DMS114 treated with DMSO at 0.1 percent for 48 hours (cell line): ENCODE results near the gene CCDC177.

ENCODE experiments used
- DNase-seq: peaks from one replicate; lab custom pipeline; 2025; ENCODE audit not compliant: unreplicated experiment; lab: John Stamatoyannopoulos, UW

Gene CCDC177

DNA sequence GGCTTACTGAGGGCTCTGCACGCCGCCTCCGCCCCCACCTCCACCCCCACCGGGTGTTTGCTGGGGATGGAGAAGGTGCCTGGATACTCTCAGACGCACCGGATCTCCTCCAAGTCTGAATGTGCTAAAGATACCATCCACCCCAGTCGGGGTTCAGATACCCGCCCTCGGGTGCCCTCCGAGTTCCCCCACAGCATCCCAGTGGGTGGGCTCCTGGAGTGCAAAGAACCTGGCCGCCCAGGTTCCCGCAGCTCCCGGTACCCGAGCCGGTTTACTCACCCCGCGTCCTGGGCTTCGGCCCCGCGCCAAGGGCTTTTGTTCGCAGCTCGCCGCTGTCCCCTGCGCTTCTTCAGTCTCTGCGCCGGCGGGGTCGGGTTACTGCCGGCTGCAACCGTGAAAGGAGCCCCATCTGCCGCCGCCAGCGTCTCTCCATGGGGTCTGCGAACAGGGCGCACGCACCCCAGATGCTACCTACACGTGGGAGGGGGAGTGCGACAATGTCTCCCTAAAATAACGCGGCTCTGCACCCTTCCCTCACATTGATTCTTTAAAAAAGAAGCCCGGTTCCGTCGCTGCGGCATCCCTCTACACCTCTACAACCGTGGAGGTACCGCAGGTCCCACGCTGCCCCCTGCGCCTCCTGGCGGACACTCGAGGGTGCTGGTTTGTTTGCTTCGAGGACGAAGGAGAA is at the start of gene CCDC177:
CCDC177 (minus strand) TSS at position 609 of the 691 bp plus-strand sequence. CDS start 1,249 bp downstream, outside the sequence.
- DNase-seq = peak; percentile 9

DNA sequence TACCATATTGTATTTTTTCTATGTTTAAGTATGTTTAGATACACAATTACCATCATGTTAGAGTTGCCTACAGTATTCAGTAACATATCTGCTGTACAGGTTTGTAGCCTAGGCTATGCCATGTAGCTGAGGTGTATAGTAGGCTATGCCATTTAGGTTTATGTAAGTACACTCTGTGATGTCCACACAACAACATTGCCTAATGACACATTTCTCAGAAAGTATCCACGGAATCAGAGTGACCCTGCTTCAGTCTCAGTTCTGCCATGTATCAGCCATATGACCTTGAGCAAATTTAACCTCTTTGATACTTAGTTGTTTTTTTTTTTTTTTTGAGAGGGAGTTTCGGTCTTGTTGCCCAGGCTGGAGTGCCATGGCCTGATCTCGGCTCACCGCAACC is 49.5 kb upstream of the CCDC177 start:
- DNase-seq = no peak

DNA sequence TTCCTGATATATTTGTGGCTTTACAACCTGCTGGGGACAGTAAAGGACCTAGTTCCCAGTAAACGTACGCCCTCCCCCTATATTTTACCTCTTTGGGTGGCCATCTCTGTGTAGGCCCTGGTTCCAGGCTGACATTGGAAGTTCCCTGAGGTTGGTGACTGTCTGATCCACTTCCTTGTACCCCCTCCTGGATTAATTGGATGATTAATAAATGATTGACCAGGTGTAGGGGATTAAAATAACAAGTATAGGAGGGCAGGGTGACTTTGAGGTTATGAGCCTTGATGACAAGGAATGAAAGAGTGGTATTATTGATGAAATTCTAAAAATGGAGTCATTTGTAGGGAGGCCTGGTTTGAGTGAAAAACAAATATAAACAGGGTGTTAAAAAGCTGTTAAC is 46.3 kb upstream of the CCDC177 start:
- DNase-seq = no peak

DNA sequence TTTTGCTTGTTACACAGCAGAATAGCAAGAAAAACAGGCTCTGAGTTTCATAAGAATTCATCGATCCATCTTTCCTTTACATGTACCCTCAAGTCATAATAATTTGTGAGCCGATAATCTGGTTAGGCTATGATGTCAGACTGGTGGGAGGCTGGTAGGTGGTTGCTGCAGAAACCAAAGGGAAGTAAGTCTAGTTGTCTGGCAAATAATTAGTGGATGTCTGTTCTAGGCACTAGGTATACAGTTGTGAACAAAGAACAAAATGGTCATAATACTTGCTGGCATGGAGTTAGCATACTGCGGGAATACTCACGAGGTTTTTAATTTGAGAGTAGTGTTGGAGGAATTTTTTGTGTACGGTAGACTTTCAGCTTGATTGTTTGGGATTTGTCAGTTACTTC is 45.5 kb upstream of the CCDC177 start:
- DNase-seq = no peak

DNA sequence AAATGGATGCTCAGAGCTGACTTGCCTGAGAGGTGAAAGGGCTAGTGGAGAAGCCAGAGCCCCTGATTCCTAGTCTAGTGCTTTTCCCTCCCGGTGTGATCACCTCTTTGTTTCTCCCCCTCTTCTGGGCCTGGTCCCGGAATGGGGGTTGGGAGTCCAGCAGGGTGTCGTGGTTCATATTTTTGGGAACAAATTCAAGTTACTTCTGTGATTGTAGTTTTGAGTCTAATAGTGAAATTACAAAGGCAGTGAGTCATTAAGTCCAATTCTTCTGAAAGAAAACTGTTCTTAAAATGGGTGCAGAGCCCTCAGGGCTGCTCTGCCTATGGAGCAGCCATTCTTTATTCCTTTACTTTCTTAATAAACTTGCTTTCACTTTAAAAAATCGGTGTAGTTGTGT is 44.3 kb upstream of the CCDC177 start:
- no peak for DNase-seq

DNA sequence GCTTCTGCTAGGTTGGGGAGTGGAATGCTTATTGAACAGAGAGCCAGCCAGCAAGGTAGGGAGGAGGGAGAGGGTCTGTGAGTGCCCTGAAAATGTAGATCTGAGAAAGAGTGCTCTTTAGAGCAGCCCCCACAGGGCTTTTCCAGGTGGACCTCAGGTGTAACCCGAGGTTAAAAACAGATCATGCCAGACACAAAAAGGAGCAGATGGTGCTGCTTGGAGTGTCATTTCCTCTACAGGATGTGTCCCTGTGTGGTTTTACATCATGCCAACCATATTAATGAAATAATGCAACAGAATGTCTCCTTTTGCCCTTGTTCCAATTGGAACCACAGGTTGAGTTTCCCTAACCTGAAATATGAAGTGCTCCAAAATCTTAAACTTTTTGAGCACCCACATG is 43.1 kb upstream of the CCDC177 start:
- DNase-seq = no peak

DNA sequence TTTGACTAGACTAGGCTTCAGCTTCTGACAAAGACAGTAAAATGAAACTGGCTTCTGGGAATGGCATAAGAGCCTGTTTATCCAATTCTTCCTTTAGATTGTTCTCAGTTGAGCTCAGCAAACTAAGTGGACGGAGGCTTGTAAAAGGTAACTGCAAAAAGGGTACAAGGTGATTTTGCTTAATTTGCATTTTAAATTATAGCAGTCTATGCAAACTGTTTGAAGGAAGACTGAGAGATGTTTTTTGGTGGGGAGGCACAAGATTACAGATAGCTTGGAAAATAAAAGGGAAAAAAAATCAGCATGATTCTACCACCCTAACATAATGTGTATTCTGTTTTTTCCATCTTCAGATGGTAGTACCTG is 41.7 kb upstream of the CCDC177 start:
- DNase-seq = no peak

DNA sequence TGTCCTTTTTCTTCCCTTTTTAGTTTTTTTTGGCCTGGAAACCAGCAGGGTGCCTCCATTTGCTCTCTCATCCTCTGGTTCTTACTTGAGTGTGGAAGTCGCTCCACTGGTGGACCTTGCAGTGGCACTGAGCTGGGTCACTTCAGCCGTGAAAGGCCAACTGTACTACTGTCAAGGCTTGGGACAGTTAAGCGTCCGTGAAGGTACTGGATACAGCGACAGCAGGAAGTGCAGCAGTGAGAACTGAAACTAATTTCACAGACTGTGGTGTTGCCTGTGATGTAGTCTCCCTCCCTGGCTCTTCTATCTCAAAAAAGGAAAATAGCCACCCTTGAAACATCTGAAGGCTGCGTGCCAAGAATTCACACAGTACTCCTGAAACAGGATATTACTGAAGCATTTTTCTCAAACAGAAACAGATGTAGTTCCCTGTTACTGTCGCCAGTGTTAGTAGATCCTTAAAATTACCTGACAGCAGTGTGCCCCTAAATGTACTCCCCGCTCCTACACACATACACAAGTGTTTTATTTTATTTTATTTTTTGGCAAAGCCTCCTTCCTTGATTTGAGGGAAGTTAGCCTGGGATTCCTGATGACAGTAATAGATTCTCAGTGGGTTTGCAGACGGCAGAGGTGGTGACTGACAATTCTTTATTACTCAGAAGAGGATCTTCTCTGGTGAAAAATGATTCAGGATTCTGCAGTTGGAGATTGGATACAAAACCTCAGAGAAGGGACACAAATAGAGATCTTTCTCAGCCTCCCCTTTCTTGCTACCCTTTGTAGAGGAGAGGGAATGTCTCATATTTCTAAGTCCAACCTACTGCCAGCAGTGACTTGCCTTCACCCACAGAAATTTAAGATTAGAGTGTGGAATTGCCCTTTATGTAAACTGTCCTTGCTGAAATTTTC is 41.1 kb upstream of the CCDC177 start:
- no peak for DNase-seq

DNA sequence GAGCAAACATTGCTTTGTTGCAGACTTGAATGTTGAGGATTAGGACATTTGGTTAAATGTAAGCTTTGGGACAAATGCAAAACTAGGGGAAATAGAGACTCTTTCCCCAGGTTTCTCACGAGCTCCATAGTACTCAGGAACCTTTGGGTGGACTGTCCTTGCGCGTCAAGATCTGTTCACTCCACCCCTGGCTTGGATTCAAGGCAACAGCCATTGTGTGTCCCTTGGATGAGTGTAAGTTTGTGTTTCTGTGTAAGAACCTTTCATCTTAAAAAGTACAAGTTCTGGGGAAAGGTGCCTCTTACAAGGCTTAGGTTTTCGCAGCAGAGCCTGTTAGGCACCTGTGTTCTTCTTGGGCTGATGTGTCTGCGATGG is 40.4 kb upstream of the CCDC177 start:
- no peak for DNase-seq

DNA sequence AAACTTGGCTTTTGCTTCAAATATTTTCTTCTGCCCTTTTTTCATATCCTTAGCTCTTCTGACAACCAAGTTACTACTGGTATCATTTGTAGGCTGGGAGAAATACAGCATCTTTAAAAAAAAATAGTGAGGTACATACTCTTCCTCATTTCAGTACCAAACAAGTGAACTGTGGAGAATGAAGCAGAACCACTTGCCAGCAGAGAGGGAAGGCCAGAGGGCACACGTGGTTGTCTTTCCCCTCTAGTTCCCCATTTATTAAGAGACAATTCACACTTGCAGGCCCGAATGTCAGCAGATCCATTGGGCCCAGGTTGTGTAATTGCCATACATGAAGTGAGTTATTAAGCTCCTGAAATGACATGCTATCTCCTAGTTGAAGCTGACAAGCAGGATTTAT is 39.9 kb upstream of the CCDC177 start:
- DNase-seq = no peak

DNA sequence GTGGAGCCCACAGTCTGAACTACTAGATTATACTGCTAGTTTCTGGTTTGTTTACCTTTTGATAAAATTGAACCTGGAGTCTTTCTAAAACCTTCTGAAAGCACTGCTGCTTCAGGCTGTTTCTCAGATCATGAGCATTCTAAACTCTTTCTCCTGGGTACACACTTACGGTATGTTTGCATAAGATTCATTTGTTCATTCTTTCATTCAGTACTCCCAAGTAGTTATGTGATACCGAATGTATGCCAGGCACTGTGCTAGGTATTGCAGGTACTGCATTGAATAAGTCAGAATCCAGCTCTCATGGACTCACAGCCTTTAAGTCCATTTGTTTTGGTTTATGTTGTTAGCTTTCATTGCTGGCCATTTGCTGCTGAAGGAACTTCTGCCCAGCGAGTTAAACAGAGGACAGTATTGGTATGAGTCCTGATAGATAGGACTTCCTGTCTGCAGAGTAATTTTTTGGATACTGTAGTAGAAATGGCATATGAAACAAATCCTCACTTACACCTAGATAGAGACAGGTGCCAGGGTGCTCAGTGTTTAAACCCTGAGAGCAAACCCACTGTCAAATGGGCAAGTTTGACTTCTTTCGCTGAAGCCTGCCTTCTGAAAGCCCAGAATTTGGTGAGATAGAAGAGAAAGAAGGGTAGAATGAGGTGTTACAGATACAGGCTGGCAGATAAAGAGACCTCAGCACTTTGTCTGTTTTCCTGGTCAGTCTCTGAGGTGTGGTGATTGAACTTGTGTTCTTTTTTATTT is 38.8 kb upstream of the CCDC177 start:
- no peak for DNase-seq

DNA sequence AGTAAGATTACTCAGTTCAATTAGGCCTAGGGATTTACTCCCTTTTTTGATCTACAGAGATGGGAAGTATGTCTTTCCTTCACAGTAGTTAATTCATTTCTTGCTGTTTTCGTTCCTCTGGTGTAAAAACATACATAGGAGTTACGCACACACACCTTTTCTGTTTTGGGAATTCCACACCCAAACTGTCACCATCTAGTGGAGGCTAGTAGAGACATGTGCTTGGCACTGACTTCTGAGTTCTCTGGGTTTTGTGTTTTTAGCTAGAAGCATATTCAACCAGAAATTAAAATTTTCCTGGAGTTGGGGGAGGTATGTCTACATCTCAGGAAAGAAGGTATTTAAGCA is 38.1 kb upstream of the CCDC177 start:
- DNase-seq = no peak

DNA sequence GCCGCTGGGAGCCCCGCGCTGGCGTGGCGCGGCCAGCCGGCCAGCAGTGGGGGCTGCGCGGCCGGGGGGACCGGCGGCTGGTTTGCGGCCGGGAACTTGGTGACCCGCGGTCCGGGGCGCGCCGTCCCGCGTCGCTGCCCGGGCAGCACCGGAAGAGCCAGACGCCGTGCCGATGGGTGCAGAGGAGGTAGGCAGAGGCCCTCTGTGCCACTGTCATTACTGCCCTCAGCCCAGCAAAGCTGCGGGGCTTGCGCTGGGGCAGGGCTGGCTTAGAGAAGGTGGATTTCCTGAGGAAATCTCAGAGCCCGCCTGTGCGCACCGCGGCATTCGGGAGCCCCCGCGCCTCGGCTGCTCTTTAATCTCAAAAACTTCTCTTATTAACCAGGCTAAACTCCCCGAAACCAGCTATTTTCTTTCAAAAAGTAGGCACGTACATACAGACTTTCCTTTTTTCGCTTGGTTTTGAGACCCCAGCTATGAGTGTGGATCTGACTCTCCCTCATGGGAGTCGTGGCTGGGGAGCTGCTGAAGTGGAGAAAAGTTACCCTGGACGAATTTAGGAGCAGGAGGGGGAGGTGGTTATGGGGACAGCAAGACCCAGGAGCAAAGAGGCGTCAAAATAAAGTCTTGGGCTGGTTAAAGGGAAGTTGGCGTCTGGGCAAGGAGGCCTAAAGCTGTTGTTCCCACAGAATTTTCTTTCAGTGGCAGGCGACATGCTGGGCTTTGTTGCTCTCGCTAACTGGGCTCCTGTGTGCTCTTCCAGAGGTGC is 37.5 kb upstream of the CCDC177 start:
- DNase-seq = no peak

DNA sequence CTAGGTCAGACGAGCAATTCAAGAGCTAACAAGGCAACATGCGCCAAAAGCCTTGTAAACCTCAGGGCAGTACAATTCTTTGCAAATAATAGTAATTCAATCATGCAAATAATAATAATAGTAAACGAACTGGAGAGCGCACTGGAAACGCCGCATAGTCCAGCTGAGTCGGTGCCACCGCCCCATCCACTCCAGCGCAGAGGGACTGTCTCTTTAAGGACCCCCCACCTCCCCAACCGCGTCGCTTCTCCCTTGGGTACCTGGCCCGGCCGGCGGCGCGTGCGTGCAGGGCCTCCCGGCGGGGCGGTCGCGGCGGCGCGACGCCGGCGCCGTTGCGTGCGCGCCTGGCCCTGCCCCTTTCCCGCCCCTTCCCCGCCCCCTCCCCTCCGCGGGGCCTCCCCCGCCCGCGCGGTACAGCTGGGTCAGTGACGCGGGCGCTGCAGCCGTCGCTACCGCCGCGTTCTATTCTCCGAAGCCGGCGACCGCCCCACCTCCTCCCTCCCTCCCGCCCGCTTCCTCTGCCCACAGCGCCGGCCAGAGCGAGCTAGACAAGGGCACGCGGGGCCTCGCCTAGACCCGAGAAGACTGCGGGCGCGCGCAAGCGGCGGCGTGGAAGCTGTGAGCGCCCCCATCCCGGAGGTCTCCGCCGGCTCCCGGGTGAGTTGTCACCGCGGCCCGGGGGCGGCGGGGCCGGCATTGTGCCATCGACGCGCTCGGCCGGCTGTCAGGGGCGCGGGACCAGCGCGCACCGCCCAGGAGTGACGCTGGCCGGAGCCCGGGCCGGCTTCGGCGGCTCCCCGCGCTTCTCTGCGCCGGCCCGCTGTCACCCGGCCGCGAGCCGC is 36.7 kb upstream of the CCDC177 start, which contains the start of gene SUSD6:
SUSD6 (plus strand) TSS at position 425 of the 842 bp plus-strand sequence. CDS start 46,997 bp downstream, outside the sequence.
- DNase-seq = peak; percentile 53

DNA sequence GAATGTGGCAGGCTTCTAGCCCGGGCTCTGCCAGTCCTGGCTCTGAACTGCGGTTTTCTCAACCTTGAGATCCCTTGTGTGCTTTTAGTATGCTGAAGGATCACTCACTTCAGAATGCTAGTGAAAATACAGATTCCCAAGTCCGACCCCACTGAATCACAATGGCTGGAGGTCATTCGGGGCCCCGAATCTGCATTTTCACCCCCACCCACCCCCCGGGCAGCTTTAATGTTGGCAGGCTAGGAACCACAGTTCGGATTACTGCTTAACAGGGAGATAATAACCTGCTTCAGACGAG is 36.2 kb upstream of the CCDC177 start:
- DNase-seq = no peak

DNA sequence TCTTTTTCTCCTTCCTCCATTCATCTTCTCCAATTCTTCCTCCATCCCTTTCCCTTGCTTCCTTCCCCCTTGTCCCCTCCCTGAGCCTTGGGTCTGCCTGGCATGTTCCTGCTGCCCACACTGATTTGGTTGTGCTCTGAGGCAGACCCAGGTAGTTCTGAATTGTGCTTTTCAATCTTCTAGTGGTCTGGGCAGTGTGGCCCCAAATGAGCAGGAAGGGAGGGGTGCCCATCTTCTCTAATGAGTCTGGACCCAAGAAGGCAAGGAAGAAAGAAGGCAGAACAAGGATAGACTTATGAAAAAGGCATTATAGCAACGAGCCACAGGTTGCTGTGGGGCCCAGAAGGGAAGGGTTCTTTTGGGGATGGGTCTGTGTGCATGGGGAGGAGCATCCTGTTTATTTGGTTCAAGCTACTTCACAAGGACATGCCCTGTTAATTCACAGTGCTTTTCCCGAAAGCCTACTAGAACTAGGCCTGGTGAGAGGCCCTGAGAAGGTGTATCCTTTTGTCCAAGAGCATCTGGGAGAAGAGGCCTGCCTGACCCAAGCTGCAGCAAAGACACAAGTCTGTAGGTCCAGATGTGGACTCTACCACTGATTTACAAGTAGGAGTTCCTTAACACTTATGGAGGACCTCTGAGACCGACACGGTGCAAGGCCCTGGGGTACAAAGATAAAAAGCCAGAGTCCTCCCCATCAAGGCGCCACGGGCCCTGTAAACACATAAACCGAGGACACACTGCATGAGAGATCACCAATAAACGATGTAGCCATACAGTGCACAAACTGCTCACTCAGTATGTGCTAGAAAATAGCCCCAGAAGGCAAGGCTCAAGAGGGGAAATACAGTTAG is 35.6 kb upstream of the CCDC177 start:
- DNase-seq = no peak

DNA sequence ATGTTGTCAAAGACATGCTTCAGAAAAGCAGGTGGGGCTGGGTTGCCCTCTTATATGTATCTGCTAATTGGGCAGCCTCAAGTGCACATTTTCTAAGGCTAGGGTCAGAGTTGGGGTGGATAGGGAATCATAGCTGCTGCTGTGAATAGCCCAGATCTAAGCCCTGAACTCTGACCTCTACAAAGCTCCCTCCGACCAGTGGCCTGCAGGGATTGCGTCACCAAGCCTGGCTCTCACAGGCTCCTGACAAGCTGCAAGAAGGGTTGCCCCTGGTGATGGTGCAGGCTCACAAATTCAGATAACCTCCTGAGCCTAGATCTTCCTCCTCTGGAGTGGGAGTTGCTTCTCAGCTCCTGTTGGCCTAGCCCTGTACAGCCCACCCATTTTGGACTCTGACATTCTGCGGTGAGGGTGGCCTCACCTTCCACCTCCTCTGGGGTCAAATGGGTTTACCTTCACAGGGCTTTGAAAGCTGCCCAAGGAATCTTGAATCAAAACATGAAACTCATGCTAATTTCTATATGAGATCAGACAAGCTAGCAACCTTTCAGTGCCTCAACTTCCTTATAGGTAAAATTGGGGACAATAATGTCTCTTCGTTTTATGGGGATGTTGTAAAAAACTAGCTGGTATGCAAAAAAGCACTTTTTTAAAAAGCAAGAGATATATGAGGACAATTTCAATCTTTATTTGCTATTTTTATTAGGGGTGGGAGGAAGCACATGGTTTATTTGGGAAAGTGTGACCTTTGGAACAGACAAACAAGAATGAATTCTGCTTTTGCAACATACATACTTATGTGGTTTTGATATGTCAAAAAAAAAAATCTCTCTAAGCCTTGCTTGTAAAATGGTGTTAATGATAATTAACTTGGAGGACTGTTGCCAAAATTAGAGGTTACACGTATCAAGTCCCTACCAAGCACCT is 31.9 kb upstream of the CCDC177 start:
- DNase-seq = no peak

DNA sequence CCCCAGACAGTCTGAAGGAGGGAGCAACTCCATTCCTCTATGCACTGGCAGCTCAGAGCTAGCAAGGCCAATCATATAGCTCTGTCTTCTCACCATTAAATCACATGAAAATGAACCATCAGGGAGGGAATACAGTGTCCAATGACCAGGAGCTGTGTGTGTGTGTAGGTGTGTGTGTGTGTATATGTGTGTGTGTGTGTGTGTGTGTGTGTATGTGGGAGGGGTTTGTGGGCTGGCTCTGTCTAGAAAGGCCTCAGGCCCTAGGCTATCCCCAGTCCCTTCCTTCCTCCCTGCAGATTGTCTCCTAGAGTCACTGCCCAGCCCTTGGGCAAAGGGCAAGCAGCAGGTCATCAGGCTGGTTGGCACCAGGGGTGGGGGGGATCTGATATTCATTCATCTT is 31.1 kb upstream of the CCDC177 start:
- DNase-seq = no peak
